GM12874 (cell line): ENCODE results near the gene NUDT5.

Experiments
- TF ChIP-seq, protein P1 (sequence below): IDR thresholded peaks from 2 replicates; pipeline ENCODE4 v1.5.1; 2011; ENCODE audit warnings: low read depth, mild to moderate bottlenecking, control low read depth, low read length, moderate library complexity; ENCODE audit not compliant: insufficient read depth

Gene NUDT5

DNA sequence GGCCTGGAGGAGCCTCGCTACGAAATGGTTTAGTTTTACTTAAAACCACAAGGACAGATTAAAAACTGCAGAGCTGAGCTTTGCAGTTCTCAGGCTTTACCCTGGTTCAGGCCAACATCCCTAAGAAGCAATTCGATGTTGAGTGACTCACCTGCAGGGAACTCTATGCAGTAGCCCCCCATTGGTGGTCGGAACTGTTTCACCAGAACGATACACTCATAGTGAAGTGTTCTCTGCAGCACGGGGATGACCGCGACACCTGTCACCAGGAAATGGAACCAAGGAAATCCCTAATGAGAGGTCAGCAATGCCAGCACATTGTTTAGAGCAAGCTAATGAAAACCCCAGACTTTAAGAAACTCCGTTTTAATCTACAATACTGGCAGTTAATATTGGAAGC lies 18.0 kb downstream of the NUDT5 start:
- TF ChIP-seq, protein P1, sequence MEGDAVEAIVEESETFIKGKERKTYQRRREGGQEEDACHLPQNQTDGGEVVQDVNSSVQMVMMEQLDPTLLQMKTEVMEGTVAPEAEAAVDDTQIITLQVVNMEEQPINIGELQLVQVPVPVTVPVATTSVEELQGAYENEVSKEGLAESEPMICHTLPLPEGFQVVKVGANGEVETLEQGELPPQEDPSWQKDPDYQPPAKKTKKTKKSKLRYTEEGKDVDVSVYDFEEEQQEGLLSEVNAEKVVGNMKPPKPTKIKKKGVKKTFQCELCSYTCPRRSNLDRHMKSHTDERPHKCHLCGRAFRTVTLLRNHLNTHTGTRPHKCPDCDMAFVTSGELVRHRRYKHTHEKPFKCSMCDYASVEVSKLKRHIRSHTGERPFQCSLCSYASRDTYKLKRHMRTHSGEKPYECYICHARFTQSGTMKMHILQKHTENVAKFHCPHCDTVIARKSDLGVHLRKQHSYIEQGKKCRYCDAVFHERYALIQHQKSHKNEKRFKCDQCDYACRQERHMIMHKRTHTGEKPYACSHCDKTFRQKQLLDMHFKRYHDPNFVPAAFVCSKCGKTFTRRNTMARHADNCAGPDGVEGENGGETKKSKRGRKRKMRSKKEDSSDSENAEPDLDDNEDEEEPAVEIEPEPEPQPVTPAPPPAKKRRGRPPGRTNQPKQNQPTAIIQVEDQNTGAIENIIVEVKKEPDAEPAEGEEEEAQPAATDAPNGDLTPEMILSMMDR: no peak

DNA sequence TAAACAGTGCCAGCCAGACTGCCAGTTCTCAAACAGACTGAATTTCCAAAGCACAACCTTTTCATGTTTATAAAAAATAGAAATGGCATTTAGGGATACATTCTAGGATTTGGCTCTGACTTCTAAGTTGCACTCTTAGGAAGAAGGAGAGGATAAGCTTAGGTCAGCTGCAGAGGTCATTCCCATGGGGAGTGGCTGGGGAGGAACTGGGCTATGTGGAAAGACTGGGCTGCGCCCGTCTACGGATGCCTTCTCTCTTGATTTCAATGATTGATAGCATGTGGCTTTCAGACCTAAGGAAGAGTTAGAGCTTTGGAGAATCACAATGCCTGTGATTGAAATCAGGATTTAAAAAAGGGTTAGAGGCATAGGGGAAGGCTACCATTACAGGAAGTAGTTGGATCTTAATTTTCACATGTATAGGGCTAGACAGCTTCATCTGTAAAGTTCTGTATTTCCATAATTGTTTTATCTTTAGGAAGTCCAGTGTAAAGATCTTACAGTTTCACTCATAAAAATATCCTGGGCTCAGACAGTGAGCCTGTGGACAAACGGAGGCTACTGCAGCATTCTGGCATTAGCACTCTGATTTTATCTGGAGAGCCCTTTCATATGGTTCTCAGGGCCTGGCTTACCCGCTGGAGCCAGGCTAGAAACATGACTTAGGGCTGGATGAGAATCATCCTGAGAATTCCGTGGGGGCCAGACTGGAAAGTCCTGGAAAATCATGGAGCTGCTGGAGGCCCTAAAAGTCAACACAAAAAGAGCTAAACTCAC lies 29.5 kb downstream of the NUDT5 start:
- TF ChIP-seq, protein P1: no peak

DNA sequence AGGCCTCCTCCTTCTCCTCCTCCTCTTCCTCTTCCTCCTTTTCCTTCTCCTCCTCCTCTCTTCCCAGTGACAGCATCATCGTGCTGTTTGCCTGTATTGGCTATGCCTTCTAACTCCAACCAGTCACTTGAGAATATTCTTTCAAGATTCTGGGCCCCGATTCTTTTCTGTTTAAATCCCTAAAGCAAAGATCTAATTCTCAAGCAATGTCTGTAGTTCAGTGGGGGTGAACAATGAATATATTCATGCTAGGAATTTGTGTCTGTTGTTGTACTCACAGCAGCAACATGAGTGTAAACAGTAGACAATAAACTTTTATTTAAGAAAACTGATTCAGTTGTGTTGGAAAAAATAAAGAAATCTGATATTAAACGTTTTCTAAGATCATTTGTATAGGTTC lies 30.7 kb downstream of the NUDT5 start:
- TF ChIP-seq, protein P1: no peak

DNA sequence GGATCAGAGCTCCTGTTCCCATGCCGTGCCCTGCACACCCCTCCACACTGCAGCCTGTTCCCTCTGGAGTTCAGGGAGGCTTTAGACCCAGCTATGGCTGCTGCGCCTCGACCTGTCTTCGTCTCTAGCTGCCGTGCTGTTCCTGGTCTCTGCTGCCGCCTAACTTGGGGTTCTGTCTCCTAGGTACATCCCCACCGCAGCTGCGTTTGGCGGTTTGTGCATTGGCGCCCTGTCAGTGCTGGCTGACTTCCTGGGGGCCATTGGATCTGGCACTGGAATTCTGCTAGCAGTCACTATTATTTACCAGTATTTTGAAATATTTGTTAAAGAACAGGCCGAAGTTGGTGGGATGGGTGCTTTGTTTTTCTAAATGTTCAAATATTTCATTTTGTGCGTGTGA lies 31.6 kb downstream of the NUDT5 start:
- TF ChIP-seq, protein P1: no peak

GRCh38 chr10:12162927-12163326 lies 32.8 kb downstream of the NUDT5 start:
- TF ChIP-seq, protein P1: no peak

DNA sequence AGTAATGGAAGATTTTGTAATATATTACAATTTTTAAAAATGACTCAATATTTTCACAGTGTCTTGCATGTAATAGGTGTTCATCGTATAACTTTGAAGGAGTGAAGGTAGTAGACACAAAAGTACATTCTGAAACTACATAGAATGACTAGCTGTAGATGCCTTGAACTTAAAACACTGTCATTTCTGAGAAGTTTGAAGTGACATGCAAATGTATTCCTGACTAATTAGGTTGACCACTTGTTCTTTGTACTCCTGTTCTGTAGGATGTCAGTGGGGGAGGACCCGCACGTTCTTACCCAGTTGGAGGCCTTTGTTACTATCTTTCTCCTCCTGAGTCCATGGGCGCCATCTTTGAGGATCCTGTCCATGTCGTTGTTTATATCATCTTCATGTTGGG lies 35.0 kb downstream of the NUDT5 start:
- TF ChIP-seq, protein P1: no peak

DNA sequence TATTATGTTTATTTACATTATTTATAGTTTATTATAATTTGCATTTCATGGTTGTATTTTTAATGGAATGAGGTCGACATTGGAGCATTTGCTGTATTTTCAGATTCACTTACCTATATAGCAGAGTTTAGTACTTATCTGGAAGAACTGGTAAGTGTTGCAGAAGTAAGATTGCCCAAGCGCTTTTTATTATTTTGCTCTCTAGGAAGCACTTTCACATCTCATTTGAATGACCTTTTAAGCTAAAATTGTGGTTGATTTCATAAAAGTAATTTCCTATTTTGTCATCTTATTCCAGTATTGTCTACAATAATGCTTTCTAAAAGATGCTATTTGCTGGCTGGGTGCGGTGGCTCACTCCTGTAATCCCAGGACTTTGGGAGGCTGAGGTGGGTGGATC lies 37.6 kb downstream of the NUDT5 start:
- TF ChIP-seq, protein P1: no peak
